Stimulated activated CD8-positive, alpha-beta memory T cell treated with anti-CD3 and anti-CD28 coated beads, Interleukin-7, amount 100 ng/mL, for 4 hours (primary cell): ENCODE data around the gene STK10.

ENCODE experiments used
- DNase-seq, 2 donors: peaks; one replicate each; pipeline ENCODE4 v3.0.0-alpha.2; 2020; ENCODE audit warnings: low read depth in 2 of 2

The STK10 gene

GRCh38 chr5:172009536-172010270, 178.3 kb downstream of the STK10 start:
- no peak for DNase-seq

GRCh38 chr5:172008689-172009141, 179.3 kb downstream of the STK10 start:
- DNase-seq: no peak

DNA sequence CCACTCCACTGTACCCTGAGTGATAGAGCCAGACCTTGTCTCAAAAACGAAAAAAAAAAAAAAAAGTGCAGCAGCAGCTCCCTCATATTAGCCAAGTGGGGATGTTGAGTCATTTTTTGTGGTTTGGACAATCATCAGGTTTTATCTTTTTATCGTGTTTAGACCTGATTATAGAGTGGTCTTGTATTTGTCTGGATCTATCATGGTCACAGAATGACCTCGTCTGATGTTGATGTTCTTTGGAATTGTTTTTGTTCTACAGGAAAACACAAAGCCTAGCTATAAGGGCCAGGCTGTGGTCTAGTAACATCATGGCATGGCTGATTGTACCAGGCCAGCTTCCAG, 179.9 kb downstream of the STK10 start:
- DNase-seq: no peak

DNA sequence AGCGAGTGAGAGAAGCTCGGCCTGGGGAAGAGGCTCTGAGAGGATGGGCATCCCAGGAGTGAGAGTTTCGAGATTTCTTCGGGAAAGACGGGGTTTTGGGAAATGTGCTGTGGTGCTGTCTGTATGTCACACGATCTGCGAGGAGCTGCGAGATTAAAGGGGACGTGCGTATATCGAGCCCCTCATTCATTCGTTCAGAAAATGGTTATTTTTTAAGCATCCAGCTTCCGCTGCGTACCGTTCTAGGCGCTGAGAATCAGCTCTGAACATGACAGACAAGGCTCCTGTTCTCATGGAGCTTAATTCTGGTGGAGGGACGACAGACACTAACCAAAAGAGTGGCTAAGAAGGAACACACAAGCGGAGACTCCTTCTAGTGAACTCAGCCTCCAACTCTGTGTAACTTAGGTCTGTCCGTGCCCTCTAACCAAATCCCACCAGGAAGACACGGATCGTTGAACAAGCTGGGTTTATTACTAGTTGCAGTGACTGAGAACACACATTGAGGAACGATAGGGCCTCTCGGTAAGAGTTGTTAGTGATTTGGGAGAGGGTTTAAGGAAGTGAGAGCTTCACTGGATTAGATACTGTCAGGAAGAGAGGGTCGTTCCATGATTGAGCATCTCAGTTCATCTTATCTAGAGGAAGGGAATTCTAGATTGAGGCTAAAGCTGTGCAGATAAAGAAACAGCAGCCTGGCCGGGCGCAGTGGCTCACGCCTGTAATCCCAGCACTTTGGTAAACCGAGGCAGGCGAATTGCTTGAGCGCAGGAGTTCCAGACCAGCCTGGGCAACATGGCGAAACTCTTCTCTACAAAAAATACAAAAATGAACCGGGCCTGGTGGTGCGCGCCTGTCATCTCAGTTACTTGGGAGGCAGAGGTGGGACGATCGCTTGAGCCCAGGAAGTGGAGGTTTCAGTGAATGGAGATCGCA, 180.6 kb downstream of the STK10 start:
- DNase-seq: no peak

DNA sequence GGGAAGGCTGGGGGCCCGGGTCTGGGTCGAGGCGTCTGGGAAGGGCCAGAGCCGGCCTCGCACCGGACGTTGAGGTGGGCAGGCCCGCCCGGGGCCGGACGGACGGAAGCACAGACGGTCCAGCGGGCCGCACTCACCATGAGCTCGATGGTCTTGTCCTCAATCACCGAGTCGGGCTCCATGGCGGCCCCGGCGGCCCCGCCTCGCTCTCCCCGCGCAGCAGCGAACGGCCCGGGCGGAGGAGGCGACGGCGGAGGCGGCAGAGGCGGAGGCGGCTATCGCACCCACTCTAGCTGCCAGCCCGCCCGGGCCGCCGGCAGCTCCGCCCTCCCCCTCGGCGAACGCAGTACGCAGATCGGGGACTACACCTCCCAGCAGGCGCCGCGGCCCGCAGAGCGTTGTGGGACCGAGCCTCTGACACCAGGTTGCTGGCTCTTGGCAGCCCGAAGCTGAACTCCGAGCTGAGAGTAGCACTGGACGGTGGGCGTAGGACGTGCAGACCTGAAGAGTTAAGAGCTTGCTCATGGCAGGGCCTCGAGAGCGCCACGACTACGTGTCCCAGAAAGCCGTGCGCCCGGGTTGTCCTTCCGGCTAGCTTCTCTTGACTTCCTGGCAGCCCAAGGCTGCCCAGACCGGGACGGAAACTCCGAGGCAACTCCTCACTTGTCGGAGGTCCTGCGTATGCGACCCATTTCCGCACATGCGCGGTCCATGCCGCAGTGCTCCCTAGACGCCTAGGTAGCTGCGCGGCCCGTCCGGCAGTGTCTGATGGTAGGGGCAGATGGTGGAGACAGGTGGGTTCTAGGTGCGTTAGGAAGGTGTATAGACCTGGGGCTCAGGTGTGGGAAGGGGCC, 181.5 kb downstream of the STK10 start, which contains the start of gene FBXW11:
TSS of gene FBXW11 (minus strand) at position 318 of the 854 bp plus-strand sequence. CDS start at position 182, 136 bp downstream.
- DNase-seq: peak; percentile 91 to 95

DNA sequence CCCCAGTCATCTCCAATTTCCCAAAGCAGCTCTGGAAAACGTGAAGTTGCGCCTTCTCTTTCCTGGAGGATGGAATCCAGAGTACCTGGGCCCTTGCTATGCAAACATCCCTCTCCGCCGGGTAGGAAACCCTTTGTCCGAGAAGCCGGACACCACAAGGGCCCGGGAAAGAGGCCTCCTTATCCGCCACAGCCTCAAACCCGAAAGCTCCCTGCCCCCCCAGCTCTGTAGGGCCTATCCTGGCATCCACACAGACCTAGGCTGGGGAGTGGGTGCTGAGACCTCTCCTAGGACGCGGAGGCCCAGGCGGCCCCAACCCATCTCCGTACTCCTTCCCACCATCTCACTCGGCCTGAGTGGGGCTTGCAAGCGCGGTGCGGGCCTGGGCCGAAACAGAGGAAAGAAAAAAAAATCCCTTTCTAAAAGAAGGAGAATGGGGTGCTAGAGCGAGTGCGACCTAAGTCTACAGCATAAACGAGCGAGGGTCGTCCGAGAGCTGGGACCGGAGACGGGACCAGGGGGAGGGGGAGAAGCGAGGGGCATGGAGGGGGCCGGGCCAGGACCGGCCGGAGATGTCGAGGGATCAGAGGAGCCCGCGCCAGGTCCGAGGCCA, 182.2 kb downstream of the STK10 start:
- no peak for DNase-seq

GRCh38 chr5:172004824-172005237, 183.2 kb downstream of the STK10 start:
- DNase-seq: no peak

DNA sequence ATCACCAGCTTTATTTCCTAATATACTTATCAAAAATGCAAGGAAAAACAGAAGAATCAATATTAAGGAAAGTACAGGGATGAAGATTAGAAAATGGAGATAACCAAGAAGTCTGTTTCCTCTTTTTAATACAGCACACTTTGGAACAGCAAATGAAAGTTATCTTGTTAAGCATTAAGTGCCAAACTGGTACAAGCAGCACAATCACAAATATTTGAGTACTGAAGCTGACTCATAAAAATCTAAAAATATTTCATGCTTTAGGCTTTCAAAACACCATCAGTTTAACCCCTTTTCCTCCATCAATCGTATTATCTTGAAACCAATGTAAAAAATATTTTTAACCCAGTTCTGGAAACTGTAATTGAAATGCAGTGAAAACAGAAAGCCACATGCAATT, 184.3 kb downstream of the STK10 start:
- DNase-seq: no peak

DNA sequence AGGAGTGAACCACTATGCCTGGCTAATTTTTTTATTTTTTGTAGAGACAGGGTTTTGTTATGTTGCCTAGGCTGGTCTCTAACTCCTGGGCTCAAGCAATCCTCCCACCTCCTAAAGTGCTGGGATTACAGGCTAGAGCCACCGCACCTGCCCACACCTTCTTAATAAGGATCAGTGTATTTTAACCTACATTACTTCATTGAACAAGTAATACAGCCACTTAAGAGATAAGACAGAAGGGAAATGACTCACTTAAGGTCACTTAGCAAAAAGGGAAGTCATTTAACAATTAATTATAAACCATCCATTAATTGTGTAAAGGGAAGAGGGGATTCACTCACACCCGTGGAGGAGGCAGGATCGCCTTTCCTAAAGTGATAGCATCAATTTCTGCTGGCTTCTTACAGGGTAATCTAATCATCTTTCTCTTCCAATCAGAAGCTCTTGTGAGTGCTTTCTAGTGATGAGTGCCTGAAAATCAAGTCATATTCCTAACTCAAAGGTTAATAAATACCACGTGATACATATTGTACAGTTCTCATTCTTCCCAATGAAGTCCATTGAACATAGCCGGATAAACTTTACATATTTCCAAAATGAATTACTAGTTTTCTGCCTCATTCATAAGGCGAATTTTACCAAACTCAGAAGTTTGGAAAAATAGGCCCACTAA, 185.0 kb downstream of the STK10 start:
- no peak for DNase-seq

- no peak for DNase-seq
Observed at GRCh38 chr5:172002310-172002709, 185.7 kb downstream of the STK10 start.

DNA sequence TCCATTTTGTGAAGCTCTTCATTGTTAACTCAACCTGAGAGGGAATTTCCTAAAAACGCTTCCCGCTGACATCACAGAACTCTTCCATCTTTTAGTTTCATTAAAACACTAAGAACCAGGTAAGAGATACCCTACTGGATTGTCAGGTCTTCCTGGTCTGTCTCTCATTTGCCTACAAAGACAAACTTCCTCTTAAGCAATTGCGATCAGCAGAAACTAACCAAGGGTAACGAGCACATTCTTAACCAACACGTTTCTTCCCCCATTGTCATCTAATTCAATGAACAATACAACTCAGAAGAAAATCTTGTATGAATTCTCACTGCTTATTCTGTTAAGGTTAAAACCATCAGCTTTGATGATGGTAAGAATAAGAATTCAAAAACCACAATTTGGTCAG, 188.1 kb downstream of the STK10 start:
- DNase-seq: no peak

DNA sequence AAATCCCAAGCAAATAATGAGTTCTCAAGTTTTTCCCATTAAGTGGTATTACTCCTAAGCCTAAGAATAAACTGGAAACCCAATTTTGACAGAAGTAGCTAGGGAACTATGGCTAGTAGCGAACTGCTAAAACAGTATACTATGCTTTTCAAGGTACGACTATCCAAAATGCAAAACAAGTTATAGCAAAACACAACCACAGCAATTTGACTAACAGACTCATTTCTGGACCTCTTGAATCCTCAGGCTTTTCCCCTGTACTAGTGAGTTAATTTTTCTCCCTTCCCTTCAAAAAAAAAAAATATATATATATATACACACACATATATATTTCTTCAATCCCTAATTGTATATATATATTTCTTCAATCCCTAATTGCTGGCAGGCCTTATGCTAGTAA, 188.9 kb downstream of the STK10 start:
- no peak for DNase-seq

GRCh38 chr5:171997011-171997410, 191.0 kb downstream of the STK10 start:
- no peak for DNase-seq

DNA sequence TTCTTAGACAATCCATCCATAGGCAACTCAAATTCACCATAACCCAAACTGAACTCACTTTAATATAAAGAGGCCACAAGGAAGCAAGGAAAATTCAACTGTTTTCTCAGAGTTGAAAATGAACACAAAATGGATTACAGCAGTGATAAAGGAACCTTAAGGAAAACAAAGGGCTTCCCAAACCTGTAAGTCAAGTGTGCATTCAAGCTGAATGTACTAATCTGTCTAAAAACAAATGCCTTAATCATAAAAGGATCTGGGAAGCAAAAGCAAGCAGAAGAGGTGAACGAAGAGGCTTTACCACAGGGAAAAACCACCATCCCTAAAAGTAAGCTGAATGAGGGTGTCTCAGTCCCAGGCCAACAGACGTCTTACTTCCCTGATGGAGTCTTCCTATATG, 195.2 kb downstream of the STK10 start:
- no peak for DNase-seq

GRCh38 chr5:171992305-171992704, 195.7 kb downstream of the STK10 start:
- DNase-seq: no peak
